PFSK-1 (cell line): ENCODE results near the gene SMIM26.

ENCODE experiments used
- FOXP2 ChIP-seq: optimal IDR thresholded peaks from 2 replicates; pipeline ENCODE3; 2011; ENCODE audit warnings: borderline replicate concordance, control low read depth, inconsistent platforms; ENCODE audit not compliant: insufficient read depth; ENCODE audit errors: extremely low read length, extremely low read depth
- TAF1 ChIP-seq: IDR thresholded peaks from 2 replicates; pipeline ENCODE4 v1.6.1; 2012; ENCODE audit warnings: low read length, control low read depth, borderline replicate concordance; ENCODE audit not compliant: insufficient read depth

Gene SMIM26

GRCh38 chr20:18615020-18615650 is 47.9 kb downstream of the SMIM26 start:
- TF ChIP-seq FOXP2 = no peak
- TF ChIP-seq TAF1 = no peak
